Endothelial cell of umbilical vein (primary cell): ENCODE results near the gene ARFGAP3. TPM values are rescaled to one million over a fixed set of nuclear protein-coding genes. Genes with fewer than 3 reads are reported as not detected.

Experiments used
- BruUV-seq: library from RNA; stranded (reverse); fragments of 400-500 nt; replicated peaks from 2 replicates; lab custom pipeline; 2021; lab: Mats Ljungman, UMichigan
- CTCF ChIA-PET: fragments of 300-600, 350-600 bp; sonication (Branson Sonifier 250); formaldehyde crosslinking; loops from one replicate; lab custom pipeline; 2021; ENCODE audit warnings: antibody characterized with exemption, inconsistent platforms; lab: Charles Lee
- POLR2A ChIA-PET: fragments of 300-600, 350-600 bp; sonication (Branson Sonifier 250); formaldehyde crosslinking; loops from one replicate; lab custom pipeline; 2021; ENCODE audit warnings: antibody characterized with exemption, inconsistent platforms; lab: Charles Lee
- DNase-seq: peaks from one replicate; pipeline ENCODE4 v3.0.0-alpha.2; 2011; ENCODE audit warnings: low read depth, low spot score
- FAIRE-seq: peaks from 2 replicates; lab custom pipeline; 2011; peaks lifted over from hg19 to GRCh38; lab: Jason Lieb, UNC
- H2AFZ ChIP-seq: 2 replicates; pipeline ENCODE4 v1.6.0; 2012; ENCODE audit warnings: low read depth, low read length, control low read depth, inconsistent platforms
- H3K27ac ChIP-seq: 2 replicates; pipeline ENCODE4 v1.5.1; 2011; ENCODE audit warnings: low read depth, mild to moderate bottlenecking, control low read depth, low read length, moderate library complexity; ENCODE audit not compliant: insufficient read depth
- H3K27me3 ChIP-seq, 2 experiments: 2 replicates each; pipeline versions ENCODE4 v1.6.0 to v1.6.1; 2011; ENCODE audit warnings: low read length in 2 of 2, mixed read lengths in 1 of 2; ENCODE audit not compliant: control insufficient read depth in 2 of 2, insufficient read depth in 2 of 2
- H3K36me3 ChIP-seq, 2 experiments: 2 replicates in 1 of 2; 3 replicates in 1 of 2; pipeline ENCODE4 v1.5.1; 2011; ENCODE audit warnings: low read length in 2 of 2, mild to moderate bottlenecking in 1 of 2, moderate library complexity in 1 of 2; ENCODE audit not compliant: control insufficient read depth in 2 of 2, insufficient read depth in 2 of 2; ENCODE audit errors: extremely low read depth in 1 of 2
- H3K4me1 ChIP-seq: 3 replicates; pipeline ENCODE4 v1.5.1; 2011; ENCODE audit warnings: mild to moderate bottlenecking, low read length; ENCODE audit not compliant: control insufficient read depth, insufficient read depth; ENCODE audit errors: extremely low read depth
- H3K4me2 ChIP-seq: 2 replicates; pipeline ENCODE4 v1.6.1; 2011; ENCODE audit warnings: low read length, control low read depth, mixed read lengths; ENCODE audit not compliant: insufficient read depth
- H3K4me3 ChIP-seq, 3 experiments: fragments of 200-600 bp in 1 of 3; sonication (generic), shearing (Covaris generic) in 1 of 3; replicated peaks in 1 of 3; 2 replicates each; pipeline ENCODE4 v1.5.1; 2011 to 2016; ENCODE audit warnings: control low read depth in 3 of 3, low read length in 3 of 3, mild to moderate bottlenecking in 2 of 3, inconsistent platforms in 1 of 3, low read depth in 1 of 3, moderate library complexity in 1 of 3; ENCODE audit not compliant: insufficient read depth in 1 of 3
- H3K79me2 ChIP-seq: 2 replicates; pipeline ENCODE4 v1.6.0; 2012; ENCODE audit warnings: low read length, inconsistent platforms; ENCODE audit not compliant: control insufficient read depth, insufficient read depth
- H3K9ac ChIP-seq: replicated peaks from 2 replicates; pipeline ENCODE3; 2011; ENCODE audit warnings: low read length, control low read depth; ENCODE audit not compliant: insufficient read depth; ENCODE audit errors: extremely low read depth
- H3K9me1 ChIP-seq: replicated peaks from 3 replicates; pipeline ENCODE4 v1.6.0; 2011; ENCODE audit warnings: mild to moderate bottlenecking, low read length; ENCODE audit not compliant: control insufficient read depth, insufficient read depth; ENCODE audit errors: extremely low read depth
- H3K9me3 ChIP-seq: replicated peaks from 2 replicates; pipeline ENCODE4 v1.5.1; 2012; ENCODE audit warnings: low read length, inconsistent platforms; ENCODE audit not compliant: control insufficient read depth, insufficient read depth
- H4K20me1 ChIP-seq: replicated peaks from 2 replicates; pipeline ENCODE3; 2011; ENCODE audit warnings: mild to moderate bottlenecking, low read length; ENCODE audit not compliant: control insufficient read depth, insufficient read depth; ENCODE audit errors: extremely low read depth
- CTCF ChIP-seq, 2 donors: IDR thresholded peaks; 1 replicate in 1 of 2; 2 replicates in 1 of 2; pipeline ENCODE4 v1.5.1; 2011; ENCODE audit warnings: low read length in 2 of 2, mild to moderate bottlenecking in 2 of 2, moderate library complexity in 2 of 2, control low read depth in 1 of 2, inconsistent platforms in 1 of 2, low read depth in 1 of 2; ENCODE audit not compliant: insufficient read depth in 1 of 2; ENCODE audit errors: extremely low read depth in 1 of 2
- EZH2 ChIP-seq: IDR thresholded peaks from 2 replicates; pipeline ENCODE4 v1.6.1; 2012; ENCODE audit warnings: borderline replicate concordance, low read depth, mild to moderate bottlenecking, moderate library complexity, low read length, inconsistent platforms; ENCODE audit not compliant: severe bottlenecking
- FOS ChIP-seq: IDR thresholded peaks from 2 replicates; pipeline ENCODE4 v1.6.1; 2011; ENCODE audit warnings: mild to moderate bottlenecking, low read length, moderate library complexity, borderline replicate concordance; ENCODE audit not compliant: insufficient read depth
- GATA2 ChIP-seq: IDR thresholded peaks from 2 replicates; pipeline ENCODE4 v1.7.0; 2011; ENCODE audit warnings: low read depth, mild to moderate bottlenecking, moderate library complexity, mixed read lengths, low read length; ENCODE audit not compliant: insufficient read length, insufficient read depth
- JUN ChIP-seq: IDR thresholded peaks from 2 replicates; pipeline ENCODE4 v1.6.1; 2011; ENCODE audit warnings: borderline replicate concordance, low read depth; ENCODE audit not compliant: insufficient read length, insufficient read depth
- MYC ChIP-seq: IDR thresholded peaks from one replicate; pipeline ENCODE4 v1.6.1; 2011; ENCODE audit warnings: mild to moderate bottlenecking, low read depth, low read length
- POLR2AphosphoS5 ChIP-seq: IDR thresholded peaks from 2 replicates; pipeline ENCODE4 v1.6.1; 2012; ENCODE audit warnings: low read depth, mild to moderate bottlenecking, control low read depth, low read length, moderate library complexity; ENCODE audit not compliant: insufficient read depth
- dilution Hi-C: fragments of 300-500 bp; cut with MboI; formaldehyde crosslinking; loops from one replicate; pipeline ENCODE4 v1.15.0; 2019; ENCODE audit warnings: low sequenced_read_pairs; ENCODE audit not compliant: extremely low pct_ligation_motif_present
- intact Hi-C: fragments of 100-400 bp; cut with micrococcal nuclease; formaldehyde crosslinking; loops from one replicate; pipeline ENCODE4 v1.10.0; 2022
- polyA plus RNA-seq, 4 experiments: library from polyadenylated mRNA; depleted of rRNA in 3 of 4; stranded (reverse) in 3 of 4; unstranded in 1 of 4; fragments of >200 nt; gene quantifications; 2 replicates each; pipeline versions ENCODE4 v1.2.1 to v1.2.3, GENCODE V29; 2011 to 2012; ENCODE audit warnings: missing spikeins in 1 of 4
- total RNA-seq: library from RNA; stranded (reverse); gene quantifications from 2 replicates; pipeline ENCODE4 v1.2.3, GENCODE V29; 2021

The ARFGAP3 gene
- total and polyA plus RNA-seq, 2 donors (not counting 3 experiments of a cell fraction or from before 2014, with no cell fraction given) = 29.1 to 33.4 TPM

GRCh38 chr22:42825796-42826195 lies 31.3 kb downstream of the ARFGAP3 start:
- H3K27me3 ChIP-seq = no peaks in the 10 kb centered on the region
- no peaks in the 10 kb centered on the region for H4K20me1 ChIP-seq
- H2AFZ ChIP-seq = no peak overlapping the region
- H3K9me1 ChIP-seq = no peaks in the 10 kb centered on the region
- H3K79me2 ChIP-seq = no peaks in the 10 kb centered on the region
- no TSS peak for BruUV-seq
- intact Hi-C loops = no loop called here
- H3K9me3 ChIP-seq = no peaks in the 10 kb centered on the region
- CTCF ChIA-PET = interaction anchor here (0.6 kb wide), 1 partner anchor 11 kb away, joined by 3 read pairs; no protein-coding TSS in a partner anchor
- no peak overlapping the region for H3K4me3 ChIP-seq
- DNase-seq = no peak
- no peak for FAIRE-seq
- H3K27ac ChIP-seq = no peak overlapping the region
- H3K9ac ChIP-seq = no peak overlapping the region
- dilution Hi-C loops = no loop called here
- H3K4me1 ChIP-seq = no peaks in the 10 kb centered on the region
- H3K36me3 ChIP-seq = peaks cover 6 to 10% of the 10 kb centered on the region in 2 experiments
- no peak overlapping the region for H3K4me2 ChIP-seq
- POLR2A ChIA-PET = no interaction called here
- TF ChIP-seq CTCF (IDR thresholded peaks at IDR 0.05; ENCODE audit: extremely low read depth in 1 of 2, insufficient read depth in 1 of 2, low read depth in 1 of 2, low read length in 2 of 2) (no peak), GATA2 (no peak), JUN (no peak), FOS (no peak), MYC (no peak), POLR2AphosphoS5 (no peak), EZH2 (no peak)
